ENCODE measurements around the gene KIAA1671.

DNA sequence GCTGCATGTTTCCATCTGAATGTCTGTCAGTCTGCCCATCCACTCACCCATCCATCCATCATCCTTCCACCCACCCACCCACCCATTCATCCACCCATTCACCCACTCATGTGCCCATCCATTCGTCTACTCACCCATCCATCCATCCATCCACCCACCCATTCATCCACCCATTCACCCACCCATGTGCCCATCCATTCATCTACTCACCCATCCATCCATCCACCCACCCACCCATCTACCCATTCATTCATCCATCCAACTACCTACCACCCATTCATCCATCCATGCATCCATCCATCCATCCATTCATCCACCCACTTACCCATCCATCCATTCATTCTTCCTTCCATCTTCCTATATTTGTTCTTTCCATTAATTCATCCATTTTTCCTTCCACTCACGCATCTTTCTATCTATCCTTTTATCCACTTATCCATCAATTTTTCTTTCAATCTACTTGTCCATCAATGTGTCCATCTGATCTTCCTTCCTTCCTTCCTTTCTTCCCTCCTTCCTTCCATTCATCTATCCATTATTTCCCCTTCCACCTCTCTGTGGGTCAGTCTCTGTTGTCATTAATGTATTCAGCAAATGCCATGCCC lies 255.1 kb downstream of the KIAA1671 start:
- TF ChIP-seq, protein P1, sequence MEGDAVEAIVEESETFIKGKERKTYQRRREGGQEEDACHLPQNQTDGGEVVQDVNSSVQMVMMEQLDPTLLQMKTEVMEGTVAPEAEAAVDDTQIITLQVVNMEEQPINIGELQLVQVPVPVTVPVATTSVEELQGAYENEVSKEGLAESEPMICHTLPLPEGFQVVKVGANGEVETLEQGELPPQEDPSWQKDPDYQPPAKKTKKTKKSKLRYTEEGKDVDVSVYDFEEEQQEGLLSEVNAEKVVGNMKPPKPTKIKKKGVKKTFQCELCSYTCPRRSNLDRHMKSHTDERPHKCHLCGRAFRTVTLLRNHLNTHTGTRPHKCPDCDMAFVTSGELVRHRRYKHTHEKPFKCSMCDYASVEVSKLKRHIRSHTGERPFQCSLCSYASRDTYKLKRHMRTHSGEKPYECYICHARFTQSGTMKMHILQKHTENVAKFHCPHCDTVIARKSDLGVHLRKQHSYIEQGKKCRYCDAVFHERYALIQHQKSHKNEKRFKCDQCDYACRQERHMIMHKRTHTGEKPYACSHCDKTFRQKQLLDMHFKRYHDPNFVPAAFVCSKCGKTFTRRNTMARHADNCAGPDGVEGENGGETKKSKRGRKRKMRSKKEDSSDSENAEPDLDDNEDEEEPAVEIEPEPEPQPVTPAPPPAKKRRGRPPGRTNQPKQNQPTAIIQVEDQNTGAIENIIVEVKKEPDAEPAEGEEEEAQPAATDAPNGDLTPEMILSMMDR (IDR thresholded peaks at IDR 0.05) = no peak
- TF ChIP-seq POLR2AphosphoS5 (IDR thresholded peaks at IDR 0.05; ENCODE audit: low read depth, low read length) = no peak
- no peak for TF ChIP-seq TEAD4 (IDR thresholded peaks at IDR 0.05; ENCODE audit: borderline replicate concordance, insufficient read depth)
- TF ChIP-seq, protein P2, sequence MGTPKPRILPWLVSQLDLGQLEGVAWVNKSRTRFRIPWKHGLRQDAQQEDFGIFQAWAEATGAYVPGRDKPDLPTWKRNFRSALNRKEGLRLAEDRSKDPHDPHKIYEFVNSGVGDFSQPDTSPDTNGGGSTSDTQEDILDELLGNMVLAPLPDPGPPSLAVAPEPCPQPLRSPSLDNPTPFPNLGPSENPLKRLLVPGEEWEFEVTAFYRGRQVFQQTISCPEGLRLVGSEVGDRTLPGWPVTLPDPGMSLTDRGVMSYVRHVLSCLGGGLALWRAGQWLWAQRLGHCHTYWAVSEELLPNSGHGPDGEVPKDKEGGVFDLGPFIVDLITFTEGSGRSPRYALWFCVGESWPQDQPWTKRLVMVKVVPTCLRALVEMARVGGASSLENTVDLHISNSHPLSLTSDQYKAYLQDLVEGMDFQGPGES (IDR thresholded peaks at IDR 0.05; ENCODE audit: low read depth, low read length) = no peak
- TF ChIP-seq TAF1 (IDR thresholded peaks at IDR 0.05; ENCODE audit: borderline replicate concordance, low read depth, low read length) = no peak
- TF ChIP-seq SIN3A (IDR thresholded peaks at IDR 0.05; ENCODE audit: borderline replicate concordance, low read depth, low read length) = no peak
- no peak for TF ChIP-seq EP300 (IDR thresholded peaks at IDR 0.05; ENCODE audit: borderline replicate concordance in 1 of 2, low read depth in 1 of 2, low read length in 1 of 2)
